ENCODE measurements around the gene DOP1A.
"Not testable (repeated sequence)": the region's sequence is repeated elsewhere in the genome, so short reads cannot be mapped to it uniquely, and the experiment has no call there.

The DOP1A gene

GRCh38 chr6:83188501-83188900, 121.0 kb downstream of the DOP1A start:
- TF ChIP-seq ZFX (IDR thresholded peaks at IDR 0.05; ENCODE audit: borderline replicate concordance) = no peak
- TF ChIP-seq CTCF (IDR thresholded peaks at IDR 0.05) = no peak
- H3K27ac ChIP-seq = no peak overlapping the region

GRCh38 chr6:83190626-83191025, 123.2 kb downstream of the DOP1A start:
- TF ChIP-seq ZFX (IDR thresholded peaks at IDR 0.05; ENCODE audit: borderline replicate concordance) (no peak), CTCF (IDR thresholded peaks at IDR 0.05) (no peak)
- H3K27ac ChIP-seq = no peak overlapping the region

DNA sequence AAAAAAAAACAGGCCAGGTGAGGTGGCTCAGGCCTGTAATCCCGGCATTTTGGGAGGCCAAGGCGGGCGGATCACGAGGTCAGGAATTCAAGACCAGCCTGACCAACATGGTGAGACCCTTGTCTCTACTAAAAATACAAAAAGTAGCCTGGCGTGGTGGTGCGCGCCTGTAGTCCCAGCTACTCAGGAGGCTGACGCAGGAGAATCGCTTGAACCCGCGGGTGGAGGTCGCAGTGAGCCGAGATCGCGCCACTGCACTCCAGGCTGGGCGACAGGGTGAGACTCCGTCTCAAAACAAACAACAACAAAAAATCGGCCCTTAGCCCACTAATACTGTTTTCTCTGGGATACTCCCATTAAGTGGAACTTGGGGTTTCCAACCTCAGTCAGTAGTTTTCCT, 124.5 kb downstream of the DOP1A start:
- H3K27ac ChIP-seq = not testable (repeated sequence)

- peak overlapping the region; percentile 91 for H3K27ac ChIP-seq
- no peak for TF ChIP-seq ZFX (IDR thresholded peaks at IDR 0.05; ENCODE audit: borderline replicate concordance)
- no peak for TF ChIP-seq CTCF (IDR thresholded peaks at IDR 0.05)
Measured at GRCh38 chr6:83192456-83192855, 125.0 kb downstream of the DOP1A start.

GRCh38 chr6:83192871-83193746, 125.6 kb downstream of the DOP1A start, which contains the start of the genes PGM3 and RWDD2A:
Gene PGM3 (minus strand): TSS chr6:83193265. CDS start chr6:83191012, 2,253 bp downstream.
Gene RWDD2A (plus strand): TSS chr6:83193357. CDS start chr6:83194452, 1,095 bp downstream.
- TF ChIP-seq CTCF (IDR thresholded peaks at IDR 0.05) (no peak), ZFX (IDR thresholded peaks at IDR 0.05; ENCODE audit: borderline replicate concordance) (no peak)
- H3K27ac ChIP-seq = peak within 1 kb of the TSS; percentile 91

DNA sequence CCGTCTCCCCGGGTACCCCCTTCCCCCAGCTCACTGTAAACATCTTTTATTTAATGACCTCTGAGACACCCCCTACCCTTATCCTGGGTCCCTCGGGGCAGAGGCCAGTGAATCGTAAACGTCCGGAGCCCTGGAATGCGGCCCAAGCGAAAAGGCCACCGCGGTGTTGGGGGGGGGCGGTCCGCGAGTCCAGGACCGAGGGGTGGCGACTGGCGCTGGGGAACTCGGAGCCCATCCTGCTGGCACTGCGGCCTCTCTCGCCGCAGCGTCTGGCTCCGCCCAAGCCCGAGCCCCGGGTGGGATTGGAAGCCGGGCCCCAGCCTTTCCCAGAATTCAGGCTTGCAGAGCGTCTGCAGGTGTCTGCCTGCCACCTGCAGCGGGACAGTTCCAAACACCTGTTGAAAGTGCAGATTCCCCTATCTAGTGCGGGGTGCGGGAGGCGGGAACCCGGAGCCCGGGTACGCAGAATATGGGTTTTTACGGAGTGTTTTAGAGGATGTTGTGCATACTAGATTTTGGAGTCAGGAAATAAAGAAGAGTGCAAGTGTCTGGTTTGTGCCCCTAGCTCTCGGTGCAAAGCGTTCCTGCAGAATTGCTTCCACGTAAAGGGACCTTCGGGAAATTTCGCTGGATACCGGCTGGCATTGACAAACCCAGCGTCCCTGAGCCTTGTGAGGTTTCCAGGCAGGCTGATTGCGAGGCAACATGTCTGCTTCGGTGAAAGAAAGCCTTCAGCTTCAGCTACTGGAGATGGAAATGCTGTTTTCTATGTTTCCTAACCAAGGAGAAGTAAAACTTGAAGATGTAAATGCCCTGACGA, 126.5 kb downstream of the DOP1A start:
- H3K27ac ChIP-seq = peak overlapping the region; percentile 91

More for the DNA sequence above, 126.5 kb downstream of the DOP1A start:
- TF ChIP-seq CTCF (IDR thresholded peaks at IDR 0.05) (no peak), ZFX (IDR thresholded peaks at IDR 0.05; ENCODE audit: borderline replicate concordance) (no peak)

Measured in 22Rv1 (cell line).